Fibroblast of peridontal ligament (primary cell): ENCODE measurements around the gene RPP25L.
"Not testable (repeated sequence)": the region's sequence is repeated elsewhere in the genome, so short reads cannot be mapped to it uniquely, and the experiment has no call there.

ENCODE experiments used
- DNase-seq: peaks from one replicate; pipeline ENCODE4 v3.0.0-alpha.2; 2010; ENCODE audit errors: extremely low read depth

RPP25L gene, protein sequence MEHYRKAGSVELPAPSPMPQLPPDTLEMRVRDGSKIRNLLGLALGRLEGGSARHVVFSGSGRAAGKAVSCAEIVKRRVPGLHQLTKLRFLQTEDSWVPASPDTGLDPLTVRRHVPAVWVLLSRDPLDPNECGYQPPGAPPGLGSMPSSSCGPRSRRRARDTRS

GRCh38 chr9:34611811-34612787, at the start of gene RPP25L:
Gene RPP25L, minus strand, starts transcription at chr9:34612097. Its CDS starts 801 bp downstream, at chr9:34611296.
- DNase-seq = peak; percentile 65

DNA sequence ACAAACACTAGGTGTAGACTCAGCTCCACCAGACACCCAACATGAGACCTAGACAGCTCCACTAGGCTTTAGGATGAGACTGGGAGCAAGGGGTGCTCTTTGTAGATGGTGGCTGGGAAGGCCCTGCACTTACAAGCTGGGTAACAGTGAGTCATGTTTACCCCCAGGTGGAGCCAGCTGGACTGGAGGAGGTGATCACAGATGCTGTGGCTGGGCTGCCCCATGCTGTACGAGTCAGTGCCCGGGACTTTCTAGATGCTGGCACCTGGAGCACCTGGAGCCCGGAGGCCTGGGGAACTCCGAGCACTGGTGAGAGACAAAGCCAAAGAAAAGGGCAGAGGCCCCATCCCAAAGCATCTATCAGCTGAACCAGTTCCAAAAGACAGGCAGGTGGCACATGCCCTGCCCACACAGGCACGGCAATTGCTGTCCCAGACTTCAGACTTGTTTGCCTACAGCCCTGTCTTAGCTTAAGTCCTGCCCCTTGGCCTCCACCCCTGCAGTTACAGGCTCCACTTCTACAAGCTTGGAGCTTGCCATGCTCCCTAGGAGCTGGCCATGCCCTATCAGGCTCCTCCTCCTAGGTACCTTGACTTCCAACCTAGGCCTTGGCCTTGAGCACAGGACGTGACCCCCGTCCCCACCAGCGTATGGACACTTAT, 47.8 kb upstream of the RPP25L start:
- no peak for DNase-seq

GRCh38 chr9:34658461-34658860, 46.6 kb upstream of the RPP25L start:
- no peak for DNase-seq

DNA sequence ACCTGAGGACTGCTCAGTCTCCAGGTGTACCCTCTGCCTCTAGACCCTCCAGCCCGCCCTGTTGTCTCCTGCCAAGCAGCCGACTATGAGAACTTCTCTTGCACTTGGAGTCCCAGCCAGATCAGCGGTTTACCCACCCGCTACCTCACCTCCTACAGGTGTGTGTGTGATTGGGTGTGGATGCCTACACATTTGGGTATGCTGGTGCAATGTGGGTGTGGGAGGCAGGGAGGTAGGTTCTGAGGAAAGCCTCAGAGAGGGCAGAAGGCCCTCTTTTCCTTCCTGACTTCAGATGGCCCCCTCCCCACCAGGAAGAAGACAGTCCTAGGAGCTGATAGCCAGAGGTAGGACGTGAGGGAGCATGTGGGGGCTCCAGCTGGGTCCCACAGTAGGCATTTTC, 45.1 kb upstream of the RPP25L start:
- DNase-seq = no peak

DNA sequence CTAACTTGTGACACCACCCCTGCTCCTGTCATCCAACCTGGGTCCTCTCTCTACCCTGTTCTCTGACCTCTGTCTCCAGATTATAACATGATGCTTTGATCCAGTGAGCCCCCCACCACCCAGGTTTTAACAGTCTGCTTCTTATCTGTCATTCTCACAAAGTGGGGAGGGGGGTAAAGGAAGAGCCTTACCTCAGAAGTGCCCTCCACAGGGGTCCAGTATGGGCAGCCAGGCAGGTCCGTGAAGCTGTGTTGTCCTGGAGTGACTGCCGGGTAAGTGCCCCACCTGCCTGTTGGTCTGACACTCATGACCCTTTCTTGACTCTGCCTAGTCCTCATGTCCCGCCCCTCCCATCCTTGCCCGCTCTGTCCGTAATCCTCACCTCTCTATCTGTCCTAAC, 43.5 kb upstream of the RPP25L start:
- DNase-seq = no peak

- peak; percentile 95 for DNase-seq
These were observed 42.6 kb upstream of the RPP25L start for GRCh38 chr9:34654323-34655051.

DNA sequence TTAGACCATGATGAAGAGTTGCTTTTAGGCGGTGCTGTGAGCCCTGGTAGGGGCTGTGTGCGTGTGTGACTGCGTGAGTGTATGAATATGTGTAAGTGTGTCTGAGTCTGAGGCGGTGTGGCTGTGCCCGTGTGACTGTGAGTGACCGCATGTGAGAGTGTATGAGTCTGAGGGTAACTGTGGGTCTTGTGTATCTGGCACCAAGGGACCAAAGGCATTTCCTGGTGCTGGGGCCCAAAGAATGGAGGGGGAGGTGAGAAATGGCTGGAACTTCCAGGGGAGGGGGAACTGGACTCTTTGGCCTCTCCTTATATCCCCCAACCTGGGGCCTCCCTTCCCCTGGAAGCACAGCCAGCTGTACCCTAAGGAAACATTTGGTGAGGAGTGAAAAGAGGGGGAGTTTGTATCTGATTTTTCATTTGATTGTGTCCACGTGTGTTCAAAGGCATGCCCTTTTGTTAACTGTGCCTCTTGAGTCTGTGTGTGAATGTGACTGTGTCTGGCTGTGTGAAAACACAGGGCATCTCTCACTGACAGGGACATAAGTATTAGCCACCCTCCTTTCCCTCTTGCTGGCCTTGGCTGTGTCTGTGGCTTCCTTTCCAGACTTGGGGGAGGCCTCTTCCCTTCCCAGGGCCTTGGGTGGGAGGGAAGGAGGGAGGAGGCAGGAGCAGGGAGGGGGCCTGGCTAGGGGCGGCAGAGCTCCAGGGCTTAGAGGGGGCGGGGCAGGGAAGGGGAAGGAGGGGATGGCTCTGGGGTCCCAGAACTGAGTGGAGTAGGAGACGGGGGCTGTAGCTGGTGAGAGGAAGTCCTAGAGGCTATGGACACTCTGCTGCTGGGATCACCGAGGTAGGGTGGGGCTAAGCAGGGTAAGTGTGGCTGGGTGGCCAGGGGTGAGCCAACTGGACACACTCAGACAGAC, 41.5 kb upstream of the RPP25L start:
- DNase-seq = peak; percentile 32

DNA sequence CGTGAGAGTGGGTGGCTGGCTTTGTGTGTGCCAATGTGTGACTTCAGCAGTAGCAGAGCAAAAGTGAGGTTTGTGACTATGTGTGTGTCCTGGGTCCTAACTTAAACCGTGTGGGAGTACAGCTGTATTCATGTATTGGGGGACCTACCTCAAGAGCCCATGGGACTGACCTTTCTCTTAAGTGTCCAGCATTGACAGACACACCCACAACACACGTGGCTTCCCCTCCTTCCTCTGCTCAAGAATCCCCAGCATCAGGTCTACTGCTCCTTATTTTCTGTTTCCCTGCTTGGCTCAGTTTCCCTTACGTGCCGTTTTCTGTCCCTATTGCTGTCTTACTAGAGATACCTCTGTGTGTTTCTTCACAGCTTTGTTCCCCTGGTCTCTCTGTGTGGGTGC, 40.7 kb upstream of the RPP25L start:
- DNase-seq = peak; percentile 24

DNA sequence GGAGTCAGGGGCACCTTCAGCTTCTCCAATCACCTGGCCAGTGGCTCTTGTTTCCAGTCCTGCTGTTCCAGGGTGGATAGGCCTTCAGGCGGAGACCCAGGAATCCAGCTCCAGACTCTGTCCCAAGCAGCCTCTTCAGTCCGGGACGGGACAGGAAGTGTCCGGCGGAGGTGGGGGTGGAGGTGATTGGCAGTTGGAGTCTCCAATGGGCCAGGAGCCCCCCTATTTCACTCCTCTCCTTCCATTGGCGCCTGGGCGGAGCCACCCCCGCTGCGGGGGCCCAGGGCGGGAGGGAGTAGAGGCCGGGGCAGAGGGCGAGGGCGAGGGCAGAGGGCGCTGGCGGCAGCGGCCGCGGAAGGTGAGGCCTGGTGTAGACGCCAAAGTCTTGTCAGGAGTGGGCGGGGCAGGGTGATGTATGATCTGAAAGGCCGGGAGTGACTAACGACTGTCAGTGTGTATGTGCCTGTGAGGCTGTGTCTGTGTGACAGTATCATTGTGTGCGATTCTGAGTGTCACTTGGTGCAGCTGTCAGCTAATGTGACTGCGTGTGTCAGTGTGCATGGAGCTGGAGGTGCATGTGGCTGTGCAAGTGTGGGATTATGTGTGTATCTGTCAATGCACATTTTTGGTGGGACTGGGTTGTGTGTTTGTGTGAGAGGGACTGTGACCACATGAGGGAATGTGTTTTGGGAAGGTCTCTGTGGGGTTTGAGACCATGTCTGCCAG, 40.1 kb upstream of the RPP25L start, which contains the start of gene IL11RA:
TSS of gene IL11RA (plus strand) at position 310 of the 726 bp plus-strand sequence. CDS start 3,033 bp downstream, outside the sequence.
- peak; percentile 86 for DNase-seq

DNA sequence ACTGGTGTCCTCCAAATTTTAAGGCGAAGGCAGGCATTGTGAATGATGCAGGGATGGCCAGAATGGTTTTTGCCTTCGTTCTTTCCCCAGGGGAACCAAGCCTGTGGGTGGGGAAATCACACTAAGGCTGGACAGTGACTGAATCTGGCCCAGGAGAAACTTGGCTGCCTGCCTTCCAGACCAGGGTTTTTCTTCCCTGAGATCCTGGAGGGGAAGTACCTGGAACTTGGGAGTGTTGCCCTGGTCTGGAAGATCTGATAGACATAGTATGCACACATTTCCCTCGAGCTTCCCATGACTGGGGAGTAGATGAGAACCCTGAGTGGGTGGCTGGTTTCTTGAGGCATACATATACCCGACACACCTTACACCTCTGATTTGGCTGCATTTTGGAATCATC, 39.4 kb upstream of the RPP25L start:
- no peak for DNase-seq

DNA sequence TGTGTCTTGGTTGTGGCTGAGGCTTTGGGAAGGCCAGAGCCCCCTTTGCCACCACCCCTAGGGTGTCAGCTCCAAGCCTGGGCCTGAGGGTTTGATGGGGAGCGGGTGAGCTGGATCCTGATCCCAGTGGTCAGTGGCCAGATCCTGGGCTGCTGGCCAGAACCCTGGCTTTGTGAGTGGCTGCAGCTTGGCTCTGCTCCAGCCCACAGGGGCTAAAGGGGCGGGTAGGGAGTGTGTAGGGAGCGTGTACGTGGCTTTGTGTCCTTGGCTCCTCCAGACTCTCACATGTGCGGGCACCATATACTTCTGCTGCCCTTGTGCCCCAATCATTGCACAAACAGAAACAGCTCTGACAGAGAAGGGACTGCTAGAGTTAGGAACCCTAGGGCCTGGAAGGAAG, 38.9 kb upstream of the RPP25L start:
- DNase-seq = no peak

DNA sequence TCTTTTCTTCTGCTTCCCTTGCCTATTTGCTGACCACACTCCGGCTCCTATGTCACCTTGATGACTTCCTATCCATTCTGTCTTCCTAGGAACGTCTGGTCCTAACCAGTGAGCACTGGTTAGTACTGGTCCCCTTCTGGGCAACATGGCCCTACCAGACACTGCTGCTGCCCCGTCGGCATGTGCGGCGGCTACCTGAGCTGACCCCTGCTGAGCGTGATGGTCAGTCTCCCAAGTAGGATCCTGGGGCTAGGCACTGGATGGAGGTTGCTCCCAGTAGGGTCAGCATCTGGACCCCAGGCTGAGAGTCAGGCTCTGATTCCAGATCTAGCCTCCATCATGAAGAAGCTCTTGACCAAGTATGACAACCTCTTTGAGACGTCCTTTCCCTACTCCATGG, 36.8 kb upstream of the RPP25L start:
- DNase-seq = no peak

DNA sequence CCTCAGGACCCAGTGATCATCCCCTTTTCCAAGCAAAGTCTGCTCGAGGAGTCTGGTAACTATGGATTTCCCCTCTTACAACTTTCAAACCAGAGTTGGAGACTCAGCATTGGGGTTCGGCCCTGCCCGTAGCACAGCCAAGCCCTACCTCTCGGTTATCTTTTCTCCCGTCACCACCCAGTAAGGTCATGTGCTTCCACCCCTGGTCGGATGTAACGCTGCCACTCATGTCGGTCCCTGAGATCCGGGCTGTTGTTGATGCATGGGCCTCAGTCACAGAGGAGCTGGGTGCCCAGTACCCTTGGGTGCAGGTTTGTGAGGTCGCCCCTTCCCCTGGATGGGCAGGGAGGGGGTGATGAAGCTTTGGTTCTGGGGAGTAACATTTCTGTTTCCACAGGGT, 35.8 kb upstream of the RPP25L start:
- no peak for DNase-seq

- no peak for DNase-seq
These were observed 35.1 kb upstream of the RPP25L start for GRCh38 chr9:34647084-34647403.

GRCh38 chr9:34646211-34647083, 34.5 kb upstream of the RPP25L start, which contains the start of gene GALT:
Gene GALT, plus strand, starts transcription at chr9:34646675. Its CDS starts 30 bp downstream, at chr9:34646705.
- DNase-seq = peak; percentile 75

GRCh38 chr9:34644766-34645314, 32.9 kb upstream of the RPP25L start:
- no peak for DNase-seq

DNA sequence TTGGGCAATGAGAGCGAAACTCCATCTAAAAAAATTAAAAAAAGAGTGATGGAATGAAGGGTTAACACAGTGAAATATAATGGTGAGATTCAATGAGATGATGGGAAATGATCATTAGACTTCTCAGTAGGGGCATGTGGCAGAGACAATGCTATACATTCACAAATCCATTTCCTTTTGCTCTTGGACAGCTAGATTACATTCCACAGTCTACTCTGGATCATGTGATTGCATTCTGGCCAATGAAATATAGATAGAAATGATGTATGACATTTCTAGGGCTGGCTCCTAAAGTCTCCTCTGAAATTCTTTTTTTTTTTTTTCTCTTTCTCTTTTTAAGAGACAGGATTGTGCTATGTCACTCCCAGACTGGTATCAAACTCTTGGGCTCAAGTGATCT, 30.8 kb upstream of the RPP25L start:
- no peak for DNase-seq

GRCh38 chr9:34639322-34639721, 27.4 kb upstream of the RPP25L start:
- DNase-seq = not testable (repeated sequence)

DNA sequence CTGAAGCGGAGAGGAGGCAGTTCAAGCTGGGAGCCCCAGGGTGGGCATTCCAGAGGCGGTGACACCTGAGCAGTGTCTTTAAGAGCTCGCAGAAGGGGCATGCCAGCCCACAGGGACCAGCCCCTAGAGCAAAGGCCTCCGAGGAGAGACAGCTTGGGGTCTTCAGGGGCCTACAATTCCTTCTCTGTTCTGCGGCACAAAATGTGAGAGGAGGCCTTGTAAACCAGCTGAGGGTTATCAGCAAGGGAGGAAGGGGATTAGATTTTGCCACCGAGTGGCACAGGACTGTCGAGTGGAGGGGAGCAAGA, 26.2 kb upstream of the RPP25L start:
- peak; percentile 25 for DNase-seq
